Measurements from ENCODE around the gene CAV3.

CAV3 gene

GRCh38 chr3:8780279-8780678 is 46.7 kb downstream of the CAV3 start:
- Histone ChIP-seq H3K4me1 (ENCODE audit: control insufficient read depth, insufficient read depth, low read length, poor library complexity, severe bottlenecking) (no peaks in the 10 kb centered on the region), H3K4me3 (ENCODE audit: insufficient read depth, low read depth, low read length, poor library complexity, severe bottlenecking) (no peak overlapping the region), H3K36me3 (ENCODE audit: control insufficient read depth, insufficient read depth, low read length) (no peaks in the 10 kb centered on the region), H3K27ac (ENCODE audit: insufficient read depth, low read length, poor library complexity, severe bottlenecking) (no peak overlapping the region), H3K9me3 (ENCODE audit: control insufficient read depth, low read length) (no peaks in the 10 kb centered on the region), H3K27me3 (replicated peaks; ENCODE audit: control insufficient read depth, insufficient read depth, low read length, poor library complexity, severe bottlenecking) (no peaks in the 10 kb centered on the region)
- no peak for DNase-seq

GRCh38 chr3:8784676-8785435 is 51.3 kb downstream of the CAV3 start:
- DNase-seq = no peak
- H3K4me3 ChIP-seq (ENCODE audit: insufficient read depth, low read depth, low read length, poor library complexity, severe bottlenecking) = no peak overlapping the region
- no peaks in the 10 kb centered on the region for H3K36me3 ChIP-seq (ENCODE audit: control insufficient read depth, insufficient read depth, low read length)
- no peak overlapping the region for H3K27ac ChIP-seq (ENCODE audit: insufficient read depth, low read length, poor library complexity, severe bottlenecking)
- no peaks in the 10 kb centered on the region for H3K27me3 ChIP-seq (replicated peaks; ENCODE audit: control insufficient read depth, insufficient read depth, low read length, poor library complexity, severe bottlenecking)
- no peaks in the 10 kb centered on the region for H3K4me1 ChIP-seq (ENCODE audit: control insufficient read depth, insufficient read depth, low read length, poor library complexity, severe bottlenecking)
- H3K9me3 ChIP-seq (ENCODE audit: control insufficient read depth, low read length) = no peaks in the 10 kb centered on the region

- Histone ChIP-seq H3K27ac (ENCODE audit: insufficient read depth, low read length, poor library complexity, severe bottlenecking) (no peak overlapping the region), H3K4me1 (ENCODE audit: control insufficient read depth, insufficient read depth, low read length, poor library complexity, severe bottlenecking) (no peaks in the 10 kb centered on the region), H3K27me3 (replicated peaks; ENCODE audit: control insufficient read depth, insufficient read depth, low read length, poor library complexity, severe bottlenecking) (no peaks in the 10 kb centered on the region), H3K4me3 (ENCODE audit: insufficient read depth, low read depth, low read length, poor library complexity, severe bottlenecking) (no peak overlapping the region), H3K36me3 (ENCODE audit: control insufficient read depth, insufficient read depth, low read length) (no peaks in the 10 kb centered on the region), H3K9me3 (ENCODE audit: control insufficient read depth, low read length) (no peaks in the 10 kb centered on the region)
- DNase-seq = no peak
Observed at GRCh38 chr3:8790529-8790928, 56.9 kb downstream of the CAV3 start.

GRCh38 chr3:8793242-8793641 is 59.6 kb downstream of the CAV3 start:
- DNase-seq = no peak
- no peaks in the 10 kb centered on the region for H3K4me1 ChIP-seq (ENCODE audit: control insufficient read depth, insufficient read depth, low read length, poor library complexity, severe bottlenecking)
- no peaks in the 10 kb centered on the region for H3K9me3 ChIP-seq (ENCODE audit: control insufficient read depth, low read length)
- no peak overlapping the region for H3K4me3 ChIP-seq (ENCODE audit: insufficient read depth, low read depth, low read length, poor library complexity, severe bottlenecking)
- H3K27ac ChIP-seq (ENCODE audit: insufficient read depth, low read length, poor library complexity, severe bottlenecking) = no peak overlapping the region
- no peaks in the 10 kb centered on the region for H3K36me3 ChIP-seq (ENCODE audit: control insufficient read depth, insufficient read depth, low read length)
- no peaks in the 10 kb centered on the region for H3K27me3 ChIP-seq (replicated peaks; ENCODE audit: control insufficient read depth, insufficient read depth, low read length, poor library complexity, severe bottlenecking)

DNA sequence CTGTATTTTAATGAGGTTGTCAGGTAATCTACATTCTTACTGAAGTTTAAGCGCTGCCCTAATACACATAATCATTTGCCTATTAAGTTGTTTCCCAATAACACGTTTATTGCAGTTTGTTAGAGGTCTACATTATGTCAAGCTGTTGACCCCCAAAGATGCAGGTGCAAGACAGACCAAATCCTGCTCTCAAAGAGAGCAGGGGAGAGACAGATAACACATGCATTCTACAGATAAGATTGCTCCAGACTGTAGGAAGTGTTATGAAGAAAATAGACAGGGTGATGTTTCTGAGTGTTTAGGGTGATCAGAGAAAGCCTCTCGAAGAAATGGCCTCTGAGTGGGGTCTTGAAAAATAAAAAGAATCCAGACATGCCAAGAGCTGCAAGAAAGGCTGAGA is 60.6 kb downstream of the CAV3 start:
- Histone ChIP-seq H3K27me3 (replicated peaks; ENCODE audit: control insufficient read depth, insufficient read depth, low read length, poor library complexity, severe bottlenecking) (no peaks in the 10 kb centered on the region), H3K27ac (ENCODE audit: insufficient read depth, low read length, poor library complexity, severe bottlenecking) (no peak overlapping the region), H3K4me3 (ENCODE audit: insufficient read depth, low read depth, low read length, poor library complexity, severe bottlenecking) (no peak overlapping the region), H3K36me3 (ENCODE audit: control insufficient read depth, insufficient read depth, low read length) (no peaks in the 10 kb centered on the region), H3K4me1 (ENCODE audit: control insufficient read depth, insufficient read depth, low read length, poor library complexity, severe bottlenecking) (no peaks in the 10 kb centered on the region), H3K9me3 (ENCODE audit: control insufficient read depth, low read length) (no peaks in the 10 kb centered on the region)
- no peak for DNase-seq
